ENCODE data around the gene KAT2B. TPM values are rescaled to one million over a fixed set of nuclear protein-coding genes. Genes with fewer than 3 reads are reported as not detected.

The KAT2B gene
- total and polyA plus RNA-seq, 2 donors (not counting 1 experiment from before 2014, with no cell fraction given), result 21.7 to 57.5 TPM

DNA sequence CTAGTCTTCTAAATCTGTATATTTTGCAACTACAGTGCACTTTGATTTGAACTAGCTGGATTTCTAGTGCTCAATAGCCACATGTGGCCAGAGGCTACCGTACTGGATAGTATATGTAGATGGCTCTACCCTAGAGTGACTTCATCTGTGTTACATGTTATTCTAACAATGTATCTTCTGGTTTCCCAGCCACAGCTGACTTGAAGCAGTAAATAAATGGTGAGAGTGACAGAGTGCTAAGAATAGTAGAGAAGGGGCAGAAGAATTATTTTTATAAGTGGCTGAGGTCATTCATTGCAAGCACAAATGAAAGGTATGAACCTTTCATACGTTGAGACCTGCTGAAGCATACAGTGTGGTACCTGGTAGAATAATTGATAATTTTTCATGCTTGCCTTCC is 30.9 kb downstream of the KAT2B start:
- no peak overlapping the region for H3K4me3 Mint-ChIP-seq
- ChIA-PET POLR2A (no interaction called here), CTCF (no interaction called here)
- Histone ChIP-seq H3K36me3 (replicated peaks in 1 of 2; ENCODE audit: control extremely low read depth in 1 of 2, control insufficient read depth in 1 of 2, extremely low read depth in 1 of 2, insufficient read depth in 2 of 2, low read length in 1 of 2) (peaks cover 14 to 36% of the 10 kb centered on the region in 2 experiments), H3K9me3 (ENCODE audit: control extremely low read depth in 1 of 3, control insufficient read depth in 2 of 3, insufficient read depth in 1 of 3, low read length in 2 of 3) (no peaks in the 10 kb centered on the region), H3K4me2 (replicated peaks; ENCODE audit: low read depth, low read length, poor library complexity, severe bottlenecking) (no peak overlapping the region), H4K20me1 (ENCODE audit: control insufficient read depth, insufficient read depth, low read length, poor library complexity, severe bottlenecking) (peaks cover 30% of the 10 kb centered on the region), H3K4me3 (ENCODE audit: control extremely low read depth in 1 of 5, extremely low read depth in 1 of 5, insufficient read depth in 1 of 5, low read depth in 2 of 5, low read length in 4 of 5) (no peak overlapping the region), H3K4me1 (ENCODE audit: control insufficient read depth in 2 of 2, insufficient read depth in 2 of 2, low read length in 2 of 2) (peaks cover 0 to 3% of the 10 kb centered on the region in 2 donors), H3K79me2 (ENCODE audit: control insufficient read depth, insufficient read depth, low read length) (peaks cover 48% of the 10 kb centered on the region), H3K27me3 (replicated peaks in 1 of 4; ENCODE audit: control extremely low read depth in 1 of 4, control insufficient read depth in 3 of 4, insufficient read depth in 4 of 4, low read length in 3 of 4) (no peaks in the 10 kb centered on the region), H2AFZ (ENCODE audit: insufficient read depth, low read depth, low read length, poor library complexity, severe bottlenecking) (no peak overlapping the region), H3K27ac (ENCODE audit: low read length in 2 of 2) (no peak overlapping the region), H3K9ac (ENCODE audit: low read length) (no peak overlapping the region)
- DNase-seq, result no peak
- TF ChIP-seq EZH2 (IDR thresholded peaks at IDR 0.05; ENCODE audit: borderline replicate concordance, insufficient read depth, low read depth, low read length, poor library complexity, severe bottlenecking) (no peak), CTCF (IDR thresholded peaks at IDR 0.05) (no peak)
- intact Hi-C loops (cut with micrococcal nuclease), result no loop called here
- no peak for ATAC-seq (ENCODE audit: low read depth)
- peaks cover 17% of the 10 kb centered on the region for H3K4me1 Mint-ChIP-seq
- no peak overlapping the region for H3K27ac Mint-ChIP-seq
- WGBS (ENCODE audit: insufficient coverage), result 100% methylated on average over 1 of the region's 2 CpGs
- no peaks in the 10 kb centered on the region for H3K9me3 Mint-ChIP-seq (ENCODE audit: insufficient read depth)
- no peaks in the 10 kb centered on the region for H3K27me3 Mint-ChIP-seq

DNA sequence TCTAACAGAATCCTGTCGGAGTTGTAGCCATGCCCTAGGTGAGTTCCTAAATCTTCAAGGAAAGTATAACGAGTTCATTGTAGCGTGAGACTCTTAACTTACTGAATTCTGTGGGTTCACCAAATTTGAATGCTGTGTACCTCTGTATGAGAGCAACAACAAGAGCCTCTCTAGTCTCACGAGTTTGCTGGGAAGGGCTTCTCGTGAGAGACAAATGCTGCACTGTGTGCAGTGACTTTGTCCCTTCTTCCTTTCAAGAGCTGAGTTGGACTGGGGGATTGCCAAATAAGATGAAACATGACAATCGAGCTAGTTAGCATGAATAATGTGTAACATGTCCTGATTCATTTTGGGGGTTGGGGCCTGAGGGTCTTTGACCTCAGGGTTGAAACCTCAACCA is 32.2 kb downstream of the KAT2B start:
- no peak overlapping the region for H3K4me3 Mint-ChIP-seq
- peaks cover 0 to 3% of the 10 kb centered on the region in 2 donors for H3K4me1 ChIP-seq (ENCODE audit: control insufficient read depth in 2 of 2, insufficient read depth in 2 of 2, low read length in 2 of 2)
- DNase-seq, result no peak
- H4K20me1 ChIP-seq (ENCODE audit: control insufficient read depth, insufficient read depth, low read length, poor library complexity, severe bottlenecking), result peaks cover 27% of the 10 kb centered on the region
- WGBS (ENCODE audit: insufficient coverage), result 98% methylated on average over 5 of the region's 6 CpGs
- peaks cover 15% of the 10 kb centered on the region for H3K4me1 Mint-ChIP-seq
- no peak overlapping the region for H3K9ac ChIP-seq (ENCODE audit: low read length)
- H3K36me3 ChIP-seq (replicated peaks in 1 of 2; ENCODE audit: control extremely low read depth in 1 of 2, control insufficient read depth in 1 of 2, extremely low read depth in 1 of 2, insufficient read depth in 2 of 2, low read length in 1 of 2), result peaks cover 17 to 38% of the 10 kb centered on the region in 2 experiments
- H3K27me3 ChIP-seq (replicated peaks in 1 of 4; ENCODE audit: control extremely low read depth in 1 of 4, control insufficient read depth in 3 of 4, insufficient read depth in 4 of 4, low read length in 3 of 4), result no peaks in the 10 kb centered on the region
- no peaks in the 10 kb centered on the region for H3K9me3 Mint-ChIP-seq (ENCODE audit: insufficient read depth)
- TF ChIP-seq EZH2 (IDR thresholded peaks at IDR 0.05; ENCODE audit: borderline replicate concordance, insufficient read depth, low read depth, low read length, poor library complexity, severe bottlenecking) (no peak), CTCF (IDR thresholded peaks at IDR 0.05) (no peak)
- H3K27me3 Mint-ChIP-seq, result no peaks in the 10 kb centered on the region
- H3K4me2 ChIP-seq (replicated peaks; ENCODE audit: low read depth, low read length, poor library complexity, severe bottlenecking), result no peak overlapping the region
- peaks cover 38% of the 10 kb centered on the region for H3K79me2 ChIP-seq (ENCODE audit: control insufficient read depth, insufficient read depth, low read length)
- H3K27ac Mint-ChIP-seq, result no peak overlapping the region
- ATAC-seq (ENCODE audit: low read depth), result no peak
- no peak overlapping the region for H3K27ac ChIP-seq (ENCODE audit: low read length in 2 of 2)
- POLR2A ChIA-PET, result no interaction called here
- CTCF ChIA-PET, result no interaction called here
- no peak overlapping the region for H2AFZ ChIP-seq (ENCODE audit: insufficient read depth, low read depth, low read length, poor library complexity, severe bottlenecking)
- H3K9me3 ChIP-seq (ENCODE audit: control extremely low read depth in 1 of 3, control insufficient read depth in 2 of 3, insufficient read depth in 1 of 3, low read length in 2 of 3), result no peaks in the 10 kb centered on the region
- intact Hi-C loops (cut with micrococcal nuclease), result no loop called here
- no peak overlapping the region for H3K4me3 ChIP-seq (ENCODE audit: control extremely low read depth in 1 of 5, extremely low read depth in 1 of 5, insufficient read depth in 1 of 5, low read depth in 2 of 5, low read length in 4 of 5)

Measured in B cell (primary cell).